IMR-90 (cell line): ENCODE data around the gene AGBL1. TPM values are rescaled to one million over a fixed set of nuclear protein-coding genes. Genes with fewer than 3 reads are reported as not detected.

Experiments
- ATAC-seq: fragments of 200-7000 bp; cut with Tn5 transposase; 2 replicates; pipeline ENCODE4 v1.9.1; 2020; ENCODE audit warnings: low read depth, mild to moderate bottlenecking, moderate library complexity
- BruUV-seq: library from RNA; stranded (reverse); fragments of 400-500 nt; replicated peaks from 2 replicates; lab custom pipeline; 2021; lab: Mats Ljungman, UMichigan
- CTCF ChIA-PET: fragments of 300-600 bp; formaldehyde crosslinking; extraction: SDS; loops from one replicate; lab custom pipeline; 2021; ENCODE audit warnings: antibody characterized with exemption; lab: Yijun Ruan, JAX
- POLR2A ChIA-PET: fragments of 300-600 bp; sonication (Branson Sonifier 250); formaldehyde crosslinking; loops from one replicate; lab custom pipeline; 2022; ENCODE audit warnings: antibody characterized with exemption; ENCODE audit not compliant: unreplicated experiment; lab: Charles Lee
- DNase-seq: peaks from one replicate; pipeline ENCODE4 v3.0.0; 2013
- H2AFZ ChIP-seq: replicated peaks from 2 replicates; pipeline ENCODE3; 2013; ENCODE audit warnings: low read length, mild to moderate bottlenecking; ENCODE audit not compliant: poor library complexity
- H2AK5ac ChIP-seq: 2 replicates; pipeline ENCODE4 v1.6.1; 2013; ENCODE audit warnings: low read depth, low read length, inconsistent platforms
- H2AK9ac ChIP-seq: replicated peaks from 2 replicates; pipeline ENCODE3; 2013; ENCODE audit warnings: mild to moderate bottlenecking, low read depth, low read length, moderate library complexity; ENCODE audit not compliant: poor library complexity
- H2BK120ac ChIP-seq: 2 replicates; pipeline ENCODE4 v1.6.1; 2013; ENCODE audit warnings: low read depth, low read length, inconsistent platforms
- H2BK15ac ChIP-seq: 3 replicates; pipeline ENCODE4 v1.6.1; 2013; ENCODE audit warnings: low read depth, low read length, inconsistent platforms
- H2BK20ac ChIP-seq: 2 replicates; pipeline ENCODE4 v1.6.1; 2013; ENCODE audit warnings: low read depth, mild to moderate bottlenecking, inconsistent platforms, low read length, moderate library complexity
- H2BK5ac ChIP-seq: 2 replicates; pipeline ENCODE4 v1.6.1; 2013; ENCODE audit warnings: mild to moderate bottlenecking, low read depth, low read length, inconsistent platforms; ENCODE audit not compliant: poor library complexity, severe bottlenecking
- H3K14ac ChIP-seq: replicated peaks from 2 replicates; pipeline ENCODE4 v1.6.1; 2013; ENCODE audit warnings: low read depth, low read length, inconsistent platforms
- H3K18ac ChIP-seq: 2 replicates; pipeline ENCODE4 v1.6.1; 2013; ENCODE audit warnings: low read depth, low read length, control low read depth
- H3K23ac ChIP-seq: 2 replicates; pipeline ENCODE4 v1.6.1; 2013; ENCODE audit warnings: low read depth, low read length, inconsistent platforms
- H3K27ac ChIP-seq: 2 replicates; pipeline ENCODE4 v1.5.1; 2013; ENCODE audit warnings: mild to moderate bottlenecking, control low read depth, low read length; ENCODE audit not compliant: insufficient read depth
- H3K27me3 ChIP-seq: 2 replicates; pipeline ENCODE4 v1.6.1; 2013; ENCODE audit warnings: low read length; ENCODE audit not compliant: control insufficient read depth, insufficient read depth
- H3K36me3 ChIP-seq: 2 replicates; pipeline ENCODE4 v1.6.1; 2013; ENCODE audit warnings: low read length, mixed read lengths; ENCODE audit not compliant: control insufficient read depth, insufficient read depth
- H3K4ac ChIP-seq: 2 replicates; pipeline ENCODE4 v1.6.1; 2013; ENCODE audit warnings: low read depth, low read length, inconsistent platforms
- H3K4me1 ChIP-seq: 2 replicates; pipeline ENCODE4 v1.6.1; 2013; ENCODE audit warnings: low read length, mixed read lengths; ENCODE audit not compliant: control insufficient read depth, insufficient read depth
- H3K4me2 ChIP-seq: 2 replicates; pipeline ENCODE4 v1.6.1; 2013; ENCODE audit warnings: low read depth, mild to moderate bottlenecking, control low read depth, low read length, moderate library complexity
- H3K4me3 ChIP-seq: 2 replicates; pipeline ENCODE4 v1.5.1; 2013; ENCODE audit warnings: low read depth, mild to moderate bottlenecking, control low read depth, low read length, moderate library complexity; ENCODE audit not compliant: insufficient read depth
- H3K56ac ChIP-seq: 2 replicates; pipeline ENCODE4 v1.6.1; 2013; ENCODE audit warnings: low read length, inconsistent platforms; ENCODE audit not compliant: insufficient read depth; ENCODE audit errors: extremely low read depth
- H3K79me1 ChIP-seq, 2 experiments: 2 replicates each; pipeline ENCODE4 v1.6.1; 2013; ENCODE audit warnings: low read length in 2 of 2, inconsistent platforms in 1 of 2, low read depth in 1 of 2
- H3K9ac ChIP-seq: 2 replicates; pipeline ENCODE4 v1.6.1; 2013; ENCODE audit warnings: low read depth, low read length, control low read depth
- H3K9me1 ChIP-seq: 2 replicates; pipeline ENCODE4 v1.6.1; 2013; ENCODE audit warnings: low read length, inconsistent platforms; ENCODE audit not compliant: insufficient read depth
- H3K9me3 ChIP-seq: 2 replicates; pipeline ENCODE4 v1.6.1; 2013; ENCODE audit warnings: low read length; ENCODE audit not compliant: control insufficient read depth, insufficient read depth
- H4K20me1 ChIP-seq: 2 replicates; pipeline ENCODE4 v1.6.1; 2013; ENCODE audit warnings: low read length, inconsistent platforms; ENCODE audit not compliant: insufficient read depth
- H4K5ac ChIP-seq: 2 replicates; pipeline ENCODE4 v1.6.1; 2013; ENCODE audit warnings: mild to moderate bottlenecking, low read depth, low read length, control low read depth
- H4K8ac ChIP-seq, 2 experiments: 2 replicates each; pipeline ENCODE4 v1.6.1; 2013; ENCODE audit warnings: low read depth in 2 of 2, low read length in 2 of 2, control low read depth in 1 of 2, inconsistent platforms in 1 of 2
- H4K91ac ChIP-seq: 2 replicates; pipeline ENCODE4 v1.6.1; 2013; ENCODE audit warnings: low read depth, low read length, inconsistent platforms; ENCODE audit not compliant: insufficient read depth
- BHLHE40 ChIP-seq: fragments of 150-350 bp; IDR thresholded peaks from 2 replicates; pipeline ENCODE4 v1.6.1; 2016; ENCODE audit warnings: mild to moderate bottlenecking, low read depth, low read length
- CHD1 ChIP-seq: IDR thresholded peaks from 2 replicates; pipeline ENCODE4 v1.6.1; 2012; ENCODE audit warnings: low read depth, low read length, improper control_type of control experiment
- FOS ChIP-seq: fragments of 150-350 bp; IDR thresholded peaks from 2 replicates; pipeline ENCODE4 v1.6.1; 2016; ENCODE audit warnings: low read depth, low read length
- MAFK ChIP-seq: IDR thresholded peaks from 2 replicates; pipeline ENCODE4 v1.6.1; 2012; ENCODE audit warnings: low read depth, low read length, improper control_type of control experiment
- NFE2L2 ChIP-seq: fragments of 150-350 bp; IDR thresholded peaks from 2 replicates; pipeline ENCODE4 v1.6.1; 2016; ENCODE audit warnings: low read depth, mild to moderate bottlenecking, low read length
- RCOR1 ChIP-seq: IDR thresholded peaks from 2 replicates; pipeline ENCODE4 v1.6.1; 2012; ENCODE audit warnings: mild to moderate bottlenecking, low read length, improper control_type of control experiment; ENCODE audit not compliant: insufficient replicate concordance
- RFX5 ChIP-seq: IDR thresholded peaks from 2 replicates; pipeline ENCODE4 v1.8.0; 2012; ENCODE audit warnings: low read depth, mild to moderate bottlenecking, low read length, moderate library complexity
- SMC3 ChIP-seq: fragments of 150-350 bp; IDR thresholded peaks from 2 replicates; pipeline ENCODE4 v1.6.1; 2016; ENCODE audit warnings: low read depth, mild to moderate bottlenecking, antibody characterized with exemption, low read length, moderate library complexity
- WGBS, 2 experiments: methylation state at CpG; one replicate each; pipeline versions ENCODE4 v1.1.5 to v1.1.7; 2013; ENCODE audit warnings: missing lambda C conversion rate in 2 of 2; ENCODE audit not compliant: insufficient read length in 1 of 2; ENCODE audit errors: extremely low coverage in 2 of 2; 5-methylcytosine and 5-hydroxymethylcytosine counted together
- dilution Hi-C: fragments of 300-500 bp; cut with HindIII; formaldehyde crosslinking; loops from one replicate; pipeline ENCODE4 v1.14.3; 2018; ENCODE audit warnings: low sequenced_read_pairs; ENCODE audit not compliant: unreplicated experiment
- in situ Hi-C: fragments of 300-500 bp; cut with MboI; formaldehyde crosslinking; loops from 3 replicates; pipeline ENCODE4 v1.14.3; 2019; ENCODE audit warnings: low sequenced_read_pairs, inconsistent platforms, mixed read lengths
- intact Hi-C: fragments of 100-400 bp; cut with micrococcal nuclease; formaldehyde crosslinking; loops from 2 replicates; pipeline ENCODE4 v1.10.0; 2022
- polyA plus RNA-seq, 3 experiments: library from polyadenylated mRNA; depleted of rRNA; stranded (reverse); fragments of >200 nt; gene quantifications; 2 replicates each; pipeline ENCODE4 v1.2.3, GENCODE V29; 2012; ENCODE audit warnings: low replicate concordance in 1 of 3
- total RNA-seq: library from RNA; depleted of rRNA; stranded (reverse); fragments of >200 nt; gene quantifications from 2 replicates; pipeline ENCODE4 v1.2.3, GENCODE V29; 2012

The AGBL1 gene
- total and polyA plus RNA-seq, 2 of the 4 experiments (the other 2 are of a cell fraction): not detected

DNA sequence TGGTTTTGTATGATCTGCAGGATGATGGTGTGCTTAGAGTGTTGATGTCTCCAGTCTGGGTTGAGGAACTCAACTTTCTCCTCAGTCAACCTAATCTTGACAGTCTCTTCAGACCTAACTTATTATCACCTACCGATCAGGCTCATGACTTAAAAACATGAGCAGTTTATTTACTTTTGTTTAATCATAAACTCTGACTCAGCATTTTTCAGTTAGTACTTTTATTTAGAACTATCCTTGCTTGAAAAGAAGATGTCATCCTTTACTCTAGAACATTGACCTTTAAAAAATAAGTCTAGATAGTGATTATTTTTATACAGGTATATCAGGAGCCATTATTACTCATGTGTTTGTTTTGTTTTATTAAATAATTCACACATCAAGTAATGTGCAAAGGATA lies 414.8 kb downstream of the AGBL1 start:
- Histone ChIP-seq H3K4me3 (no peak overlapping the region), H2AK5ac (no peak overlapping the region), H3K27ac (no peak overlapping the region), H3K4ac (no peak overlapping the region), H4K91ac (no peak overlapping the region), H3K9me3 (peaks cover 9% of the 10 kb centered on the region), H3K36me3 (no peaks in the 10 kb centered on the region), H4K20me1 (no peaks in the 10 kb centered on the region), H3K9me1 (no peaks in the 10 kb centered on the region), H2BK15ac (no peak overlapping the region), H3K56ac (no peak overlapping the region), H3K27me3 (no peaks in the 10 kb centered on the region), H2AFZ (no peak overlapping the region), H4K8ac (no peak overlapping the region), H3K18ac (no peak overlapping the region), H3K14ac (no peak overlapping the region), H2BK20ac (no peak overlapping the region), H3K23ac (no peak overlapping the region), H3K79me1 (no peaks in the 10 kb centered on the region), H2BK120ac (no peak overlapping the region), H2BK5ac (no peak overlapping the region), H4K5ac (no peak overlapping the region), H3K4me1 (no peaks in the 10 kb centered on the region), H3K9ac (no peak overlapping the region), H2AK9ac (no peak overlapping the region), H3K4me2 (no peak overlapping the region)
- TF ChIP-seq NFE2L2 (peak; percentile 62), RFX5 (no peak), BHLHE40 (no peak), CHD1 (no peak), SMC3 (no peak), FOS (no peak), MAFK (peak; percentile 98), RCOR1 (no peak)
- in situ Hi-C loops (no loop called here), intact Hi-C loops (no loop called here), dilution Hi-C loops (no loop called here)
- ATAC-seq (no peak), DNase-seq (no peak)
- no CpG with 5 or more reads among the region's 1 CpG for WGBS, 2 experiments
- POLR2A ChIA-PET: no interaction called here
- CTCF ChIA-PET: no interaction called here
- no TSS peak for BruUV-seq
